Liver (tissue), 9 donors: ENCODE measurements around the gene MSI1. TPM values are rescaled to one million over a fixed set of nuclear protein-coding genes. Genes with fewer than 3 reads are reported as not detected.

Experiments used
- DNase-seq: peaks from one replicate; pipeline ENCODE4 v3.0.0-alpha.2; 2017; ENCODE audit warnings: low spot score
- H3K27ac ChIP-seq, 2 donors: one replicate each; pipeline ENCODE4 v1.7.0; 2013; ENCODE audit warnings: inconsistent platforms in 2 of 2, low read length in 2 of 2, control low read depth in 1 of 2, low read depth in 1 of 2, mild to moderate bottlenecking in 1 of 2
- H3K27me3 ChIP-seq, 4 donors: one replicate each; pipeline versions ENCODE4 v1.6.1 to v1.7.0; 2013; ENCODE audit warnings: low read length in 3 of 4, inconsistent platforms in 1 of 4, mild to moderate bottlenecking in 1 of 4, moderate library complexity in 1 of 4; ENCODE audit not compliant: control insufficient read depth in 4 of 4, insufficient read depth in 4 of 4
- H3K36me3 ChIP-seq, 4 donors: one replicate each; pipeline versions ENCODE4 v1.6.1 to v1.7.0; 2013; ENCODE audit warnings: low read length in 3 of 4, mild to moderate bottlenecking in 3 of 4, low read depth in 1 of 4, moderate library complexity in 1 of 4; ENCODE audit not compliant: control insufficient read depth in 4 of 4, insufficient read depth in 3 of 4
- H3K4me1 ChIP-seq, 4 donors: one replicate each; pipeline versions ENCODE4 v1.6.1 to v1.7.0; 2013; ENCODE audit warnings: low read length in 3 of 4, mild to moderate bottlenecking in 3 of 4, moderate library complexity in 1 of 4; ENCODE audit not compliant: control insufficient read depth in 4 of 4, insufficient read depth in 4 of 4
- H3K4me3 ChIP-seq, 3 donors: one replicate each; pipeline versions ENCODE4 v1.6.1 to v1.7.0; 2013; ENCODE audit warnings: low read length in 3 of 3, control low read depth in 1 of 3, low read depth in 1 of 3, mild to moderate bottlenecking in 1 of 3
- H3K9ac ChIP-seq, 2 donors: one replicate each; pipeline ENCODE4 v1.7.0; 2013; ENCODE audit warnings: low read length in 2 of 2, mild to moderate bottlenecking in 2 of 2, moderate library complexity in 2 of 2, control low read depth in 1 of 2, low read depth in 1 of 2
- H3K9me3 ChIP-seq, 4 donors: one replicate each; pipeline versions ENCODE4 v1.6.1 to v1.7.0; 2013; ENCODE audit warnings: low read length in 3 of 4; ENCODE audit not compliant: control insufficient read depth in 4 of 4
- EGR1 ChIP-seq, 2 donors: IDR thresholded peaks; 2 replicates each; pipeline ENCODE4 v1.6.1; 2016 to 2018; ENCODE audit warnings: antibody characterized with exemption in 2 of 2, low read depth in 2 of 2
- FOXA1 ChIP-seq: IDR thresholded peaks from 2 replicates; pipeline ENCODE4 v1.6.1; 2016; ENCODE audit warnings: antibody characterized with exemption
- FOXA2 ChIP-seq: IDR thresholded peaks from 2 replicates; pipeline ENCODE4 v1.6.1; 2016; ENCODE audit warnings: antibody characterized with exemption
- GABPA ChIP-seq, 2 donors: IDR thresholded peaks in 1 of 2; conservative IDR thresholded peaks in 1 of 2; 2 replicates each; pipeline ENCODE4 v1.6.1; 2016; ENCODE audit warnings: antibody characterized with exemption in 2 of 2, mild to moderate bottlenecking in 1 of 2, moderate library complexity in 1 of 2
- HNF4A ChIP-seq, 2 donors: conservative IDR thresholded peaks; 2 replicates each; pipeline ENCODE4 v1.6.1; 2016; ENCODE audit warnings: antibody characterized with exemption in 2 of 2, mild to moderate bottlenecking in 2 of 2
- HNF4G ChIP-seq: IDR thresholded peaks from 2 replicates; pipeline ENCODE4 v1.6.1; 2016; ENCODE audit warnings: antibody characterized with exemption
- JUND ChIP-seq, 2 donors: IDR thresholded peaks; 2 replicates each; pipeline ENCODE4 v1.6.1; 2016; ENCODE audit warnings: antibody characterized with exemption in 2 of 2
- NR2F2 ChIP-seq: IDR thresholded peaks from 2 replicates; pipeline ENCODE4 v1.6.1; 2016; ENCODE audit warnings: antibody characterized with exemption
- RAD21 ChIP-seq, 2 donors: IDR thresholded peaks; 2 replicates each; pipeline ENCODE4 v1.6.1; 2016; ENCODE audit warnings: antibody characterized with exemption in 2 of 2, mild to moderate bottlenecking in 2 of 2
- RXRA ChIP-seq, 2 donors: IDR thresholded peaks; 2 replicates each; pipeline ENCODE4 v1.6.1; 2017 to 2018; ENCODE audit warnings: antibody characterized with exemption in 2 of 2, mild to moderate bottlenecking in 1 of 2
- SP1 ChIP-seq: IDR thresholded peaks from 2 replicates; pipeline ENCODE4 v1.6.1; 2018; ENCODE audit warnings: antibody characterized with exemption, mild to moderate bottlenecking
- TAF1 ChIP-seq: conservative IDR thresholded peaks from 2 replicates; pipeline ENCODE4 v1.6.1; 2016; ENCODE audit warnings: antibody characterized with exemption, mild to moderate bottlenecking
- YY1 ChIP-seq: IDR thresholded peaks from 2 replicates; pipeline ENCODE4 v1.6.1; 2016; ENCODE audit warnings: antibody characterized with exemption, mild to moderate bottlenecking
- WGBS: extraction: QIAGEN DNeasy Blood & Tissue Kit; methylation state at CpG from one replicate; pipeline ENCODE4 v1.1.7; 2013; 5-methylcytosine and 5-hydroxymethylcytosine counted together
- polyA plus RNA-seq, 2 donors: library from polyadenylated mRNA; stranded (reverse) in 1 of 2; unstranded in 1 of 2; fragments of 200-250 nt in 1 of 2; fragments of >200 nt in 1 of 2; fragmentation: Nextera tagmentation in 1 of 2; extraction: Ambion mirVana in 1 of 2; gene quantifications; one replicate each; pipeline versions ENCODE4 v1.2.1 to v1.2.3, GENCODE V29; 2013 to 2015
- total RNA-seq, 2 donors: library from RNA; depleted of rRNA; stranded (reverse); fragments of >200 nt; gene quantifications; one replicate each; pipeline ENCODE4 v1.2.3, GENCODE V29; 2014
- TF ChIP-seq, protein P1 (sequence below): IDR thresholded peaks from 2 replicates; pipeline ENCODE4 v1.6.1; 2016; ENCODE audit warnings: antibody characterized with exemption
- TF ChIP-seq, protein P2 (sequence below): IDR thresholded peaks from 2 replicates; pipeline ENCODE4 v1.6.1; 2016; ENCODE audit warnings: antibody characterized with exemption
- TF ChIP-seq, protein P3 (sequence below): IDR thresholded peaks from 2 replicates; pipeline ENCODE4 v1.6.1; 2016; ENCODE audit warnings: antibody characterized with exemption, mild to moderate bottlenecking
- TF ChIP-seq, protein P4 (sequence below): IDR thresholded peaks from 2 replicates; pipeline ENCODE4 v1.6.1; 2016; ENCODE audit warnings: antibody characterized with exemption
- TF ChIP-seq, protein P5 (sequence below): fragments of 150-350 bp; IDR thresholded peaks from 2 replicates; pipeline ENCODE4 v1.5.1; 2017; ENCODE audit warnings: improper control_type of control experiment, low read depth, low read length; ENCODE audit not compliant: missing input control
- donor health status: healthy.
- donor health status: healthy.
- donor health status: healthy.
- donor health status: healthy.
- donor health status: healthy.

The MSI1 gene
- total and polyA plus RNA-seq, 4 donors: 0.13 to 1.2 TPM; not detected in 2

DNA sequence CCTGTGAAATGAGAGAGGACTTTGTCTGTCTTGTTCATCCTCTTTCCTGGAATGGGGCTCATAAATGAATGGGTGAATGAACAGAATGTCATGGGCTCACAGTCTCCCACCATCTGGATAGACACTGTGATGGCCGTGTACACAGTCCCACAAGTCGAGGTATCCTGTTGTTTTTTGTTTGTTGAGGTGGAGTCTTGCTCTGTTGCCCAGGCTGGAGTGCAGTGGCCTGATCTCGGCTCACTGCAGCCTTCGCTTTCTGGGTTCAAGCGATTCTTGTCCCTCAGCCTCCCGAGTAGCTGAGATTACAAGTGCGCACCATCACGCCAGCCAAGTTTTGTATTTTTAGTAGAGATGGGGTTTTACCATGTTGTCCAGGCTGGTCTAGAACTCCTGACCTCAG, 25.3 kb downstream of the MSI1 start:
- DNase-seq: no peak

DNA sequence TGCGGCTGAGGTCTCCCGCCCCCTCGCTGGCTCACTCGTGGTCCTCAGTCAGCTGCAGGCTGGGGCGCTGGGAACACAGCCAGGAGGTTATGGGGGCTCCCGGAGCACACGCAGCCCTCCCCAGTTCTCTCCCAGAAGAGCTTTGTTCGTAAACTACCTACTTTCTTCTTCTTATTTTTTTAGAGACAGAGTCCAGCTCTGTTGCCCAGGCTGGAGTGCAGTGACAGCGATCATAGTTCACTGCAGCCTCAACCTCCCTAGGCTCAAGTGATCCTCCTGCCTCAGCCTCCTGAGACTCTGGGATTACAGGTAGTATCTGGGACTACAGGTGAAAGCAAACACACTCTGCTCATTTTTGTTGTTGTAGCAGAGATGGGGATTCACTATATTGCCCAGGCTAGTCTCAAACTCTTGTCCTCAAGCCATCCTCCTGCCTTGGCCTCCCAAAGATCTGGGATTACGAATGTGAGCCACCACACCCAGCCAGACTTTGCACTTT, 25.9 kb downstream of the MSI1 start:
- WGBS: 83% methylated on average over 10 of the region's 10 CpGs
- Histone ChIP-seq H3K4me3 (no peak overlapping the region), H3K27me3 (no peaks in the 10 kb centered on the region), H3K36me3 (no peaks in the 10 kb centered on the region), H3K9me3 (no peaks in the 10 kb centered on the region), H3K27ac (no peak overlapping the region), H3K4me1 (peaks cover 0 to 16% (median 11%) of the 10 kb centered on the region in 4 donors), H3K9ac (no peak overlapping the region)
- no peak for DNase-seq
- TF ChIP-seq, protein P1, sequence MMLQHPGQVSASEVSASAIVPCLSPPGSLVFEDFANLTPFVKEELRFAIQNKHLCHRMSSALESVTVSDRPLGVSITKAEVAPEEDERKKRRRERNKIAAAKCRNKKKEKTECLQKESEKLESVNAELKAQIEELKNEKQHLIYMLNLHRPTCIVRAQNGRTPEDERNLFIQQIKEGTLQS: no peak
- TF ChIP-seq HNF4A (conservative IDR thresholded peaks at IDR 0.05) (no peak), FOXA1 (no peak), NR2F2 (no peak), YY1 (no peak), EGR1 (IDR thresholded peaks at IDR 0.05; ENCODE audit: low read depth in 2 of 2) (no peak), JUND (IDR thresholded peaks at IDR 0.05) (no peak), SP1 (no peak), HNF4G (no peak), RAD21 (IDR thresholded peaks at IDR 0.05) (no peak), TAF1 (no peak), RXRA (IDR thresholded peaks at IDR 0.05) (no peak)
- TF ChIP-seq, protein P2, sequence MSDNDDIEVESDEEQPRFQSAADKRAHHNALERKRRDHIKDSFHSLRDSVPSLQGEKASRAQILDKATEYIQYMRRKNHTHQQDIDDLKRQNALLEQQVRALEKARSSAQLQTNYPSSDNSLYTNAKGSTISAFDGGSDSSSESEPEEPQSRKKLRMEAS: no peak
- TF ChIP-seq, protein P3, sequence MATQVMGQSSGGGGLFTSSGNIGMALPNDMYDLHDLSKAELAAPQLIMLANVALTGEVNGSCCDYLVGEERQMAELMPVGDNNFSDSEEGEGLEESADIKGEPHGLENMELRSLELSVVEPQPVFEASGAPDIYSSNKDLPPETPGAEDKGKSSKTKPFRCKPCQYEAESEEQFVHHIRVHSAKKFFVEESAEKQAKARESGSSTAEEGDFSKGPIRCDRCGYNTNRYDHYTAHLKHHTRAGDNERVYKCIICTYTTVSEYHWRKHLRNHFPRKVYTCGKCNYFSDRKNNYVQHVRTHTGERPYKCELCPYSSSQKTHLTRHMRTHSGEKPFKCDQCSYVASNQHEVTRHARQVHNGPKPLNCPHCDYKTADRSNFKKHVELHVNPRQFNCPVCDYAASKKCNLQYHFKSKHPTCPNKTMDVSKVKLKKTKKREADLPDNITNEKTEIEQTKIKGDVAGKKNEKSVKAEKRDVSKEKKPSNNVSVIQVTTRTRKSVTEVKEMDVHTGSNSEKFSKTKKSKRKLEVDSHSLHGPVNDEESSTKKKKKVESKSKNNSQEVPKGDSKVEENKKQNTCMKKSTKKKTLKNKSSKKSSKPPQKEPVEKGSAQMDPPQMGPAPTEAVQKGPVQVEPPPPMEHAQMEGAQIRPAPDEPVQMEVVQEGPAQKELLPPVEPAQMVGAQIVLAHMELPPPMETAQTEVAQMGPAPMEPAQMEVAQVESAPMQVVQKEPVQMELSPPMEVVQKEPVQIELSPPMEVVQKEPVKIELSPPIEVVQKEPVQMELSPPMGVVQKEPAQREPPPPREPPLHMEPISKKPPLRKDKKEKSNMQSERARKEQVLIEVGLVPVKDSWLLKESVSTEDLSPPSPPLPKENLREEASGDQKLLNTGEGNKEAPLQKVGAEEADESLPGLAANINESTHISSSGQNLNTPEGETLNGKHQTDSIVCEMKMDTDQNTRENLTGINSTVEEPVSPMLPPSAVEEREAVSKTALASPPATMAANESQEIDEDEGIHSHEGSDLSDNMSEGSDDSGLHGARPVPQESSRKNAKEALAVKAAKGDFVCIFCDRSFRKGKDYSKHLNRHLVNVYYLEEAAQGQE: no peak
- TF ChIP-seq, protein P4, sequence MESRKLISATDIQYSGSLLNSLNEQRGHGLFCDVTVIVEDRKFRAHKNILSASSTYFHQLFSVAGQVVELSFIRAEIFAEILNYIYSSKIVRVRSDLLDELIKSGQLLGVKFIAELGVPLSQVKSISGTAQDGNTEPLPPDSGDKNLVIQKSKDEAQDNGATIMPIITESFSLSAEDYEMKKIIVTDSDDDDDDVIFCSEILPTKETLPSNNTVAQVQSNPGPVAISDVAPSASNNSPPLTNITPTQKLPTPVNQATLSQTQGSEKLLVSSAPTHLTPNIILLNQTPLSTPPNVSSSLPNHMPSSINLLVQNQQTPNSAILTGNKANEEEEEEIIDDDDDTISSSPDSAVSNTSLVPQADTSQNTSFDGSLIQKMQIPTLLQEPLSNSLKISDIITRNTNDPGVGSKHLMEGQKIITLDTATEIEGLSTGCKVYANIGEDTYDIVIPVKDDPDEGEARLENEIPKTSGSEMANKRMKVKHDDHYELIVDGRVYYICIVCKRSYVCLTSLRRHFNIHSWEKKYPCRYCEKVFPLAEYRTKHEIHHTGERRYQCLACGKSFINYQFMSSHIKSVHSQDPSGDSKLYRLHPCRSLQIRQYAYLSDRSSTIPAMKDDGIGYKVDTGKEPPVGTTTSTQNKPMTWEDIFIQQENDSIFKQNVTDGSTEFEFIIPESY: no peak
- TF ChIP-seq, protein P5, sequence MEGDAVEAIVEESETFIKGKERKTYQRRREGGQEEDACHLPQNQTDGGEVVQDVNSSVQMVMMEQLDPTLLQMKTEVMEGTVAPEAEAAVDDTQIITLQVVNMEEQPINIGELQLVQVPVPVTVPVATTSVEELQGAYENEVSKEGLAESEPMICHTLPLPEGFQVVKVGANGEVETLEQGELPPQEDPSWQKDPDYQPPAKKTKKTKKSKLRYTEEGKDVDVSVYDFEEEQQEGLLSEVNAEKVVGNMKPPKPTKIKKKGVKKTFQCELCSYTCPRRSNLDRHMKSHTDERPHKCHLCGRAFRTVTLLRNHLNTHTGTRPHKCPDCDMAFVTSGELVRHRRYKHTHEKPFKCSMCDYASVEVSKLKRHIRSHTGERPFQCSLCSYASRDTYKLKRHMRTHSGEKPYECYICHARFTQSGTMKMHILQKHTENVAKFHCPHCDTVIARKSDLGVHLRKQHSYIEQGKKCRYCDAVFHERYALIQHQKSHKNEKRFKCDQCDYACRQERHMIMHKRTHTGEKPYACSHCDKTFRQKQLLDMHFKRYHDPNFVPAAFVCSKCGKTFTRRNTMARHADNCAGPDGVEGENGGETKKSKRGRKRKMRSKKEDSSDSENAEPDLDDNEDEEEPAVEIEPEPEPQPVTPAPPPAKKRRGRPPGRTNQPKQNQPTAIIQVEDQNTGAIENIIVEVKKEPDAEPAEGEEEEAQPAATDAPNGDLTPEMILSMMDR: no peak

More for the DNA sequence above, 25.3 kb downstream of the MSI1 start:
- no peak overlapping the region for H3K4me3 ChIP-seq
- TF ChIP-seq FOXA1: no peak
- TF ChIP-seq, protein P3: no peak
- TF ChIP-seq, protein P2: no peak
- TF ChIP-seq NR2F2: no peak
- TF ChIP-seq YY1: no peak
- no peak for TF ChIP-seq HNF4A (conservative IDR thresholded peaks at IDR 0.05)
- no peak for TF ChIP-seq SP1
- TF ChIP-seq TAF1: no peak
- TF ChIP-seq FOXA2: no peak
- no peak for TF ChIP-seq RXRA (IDR thresholded peaks at IDR 0.05)
- TF ChIP-seq JUND (IDR thresholded peaks at IDR 0.05): no peak
- TF ChIP-seq HNF4G: no peak
- no peak for TF ChIP-seq RAD21 (IDR thresholded peaks at IDR 0.05)
- no peak for TF ChIP-seq GABPA (IDR thresholded peaks at IDR 0.05 in 1 of 2, conservative IDR thresholded peaks at IDR 0.05 in 1 of 2)
- 83% methylated on average over 8 of the region's 8 CpGs for WGBS
- no peaks in the 10 kb centered on the region for H3K36me3 ChIP-seq
- peaks cover 0 to 16% (median 11%) of the 10 kb centered on the region in 4 donors for H3K4me1 ChIP-seq
- H3K27me3 ChIP-seq: no peaks in the 10 kb centered on the region
- H3K9ac ChIP-seq: no peak overlapping the region
- H3K9me3 ChIP-seq: no peaks in the 10 kb centered on the region
- H3K27ac ChIP-seq: no peak overlapping the region
